Renal pelvis (tissue), 4 donors: ENCODE data around the gene KRT85. TPM values are rescaled to one million over a fixed set of nuclear protein-coding genes. Genes with fewer than 3 reads are reported as not detected.

ENCODE experiments used
- DNase-seq: peaks from one replicate; pipeline ENCODE4 v3.0.0-alpha.2; 2013
- polyA plus RNA-seq, 3 donors: library from polyadenylated mRNA; unstranded; fragments of 120-200 nt; gene quantifications; one replicate each; pipeline ENCODE4 v1.2.1, GENCODE V29; 2013; ENCODE audit not compliant: insufficient read length in 3 of 3

Gene KRT85
- polyA plus RNA-seq, 3 donors: not detected

DNA sequence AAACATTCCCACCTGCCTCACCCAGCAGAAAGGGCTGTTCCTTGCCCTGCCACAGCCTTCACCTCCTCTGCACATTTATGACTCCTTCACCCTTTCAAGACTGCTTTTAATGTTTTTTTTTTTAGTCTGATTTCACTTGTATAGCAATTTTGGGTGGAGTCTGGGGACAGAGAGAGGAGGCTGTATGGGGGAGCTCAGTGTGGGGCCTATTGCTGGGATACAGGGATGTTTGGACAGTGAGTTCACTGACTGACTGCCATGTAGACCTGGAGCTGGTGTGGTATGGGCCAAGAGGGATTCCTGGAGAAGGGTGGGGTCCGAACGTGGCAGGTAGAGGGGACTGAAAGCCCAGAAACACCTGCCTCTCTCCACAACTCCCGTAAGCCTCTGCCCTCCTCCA is 1.9 kb upstream of the KRT85 start:
- DNase-seq: no peak

DNA sequence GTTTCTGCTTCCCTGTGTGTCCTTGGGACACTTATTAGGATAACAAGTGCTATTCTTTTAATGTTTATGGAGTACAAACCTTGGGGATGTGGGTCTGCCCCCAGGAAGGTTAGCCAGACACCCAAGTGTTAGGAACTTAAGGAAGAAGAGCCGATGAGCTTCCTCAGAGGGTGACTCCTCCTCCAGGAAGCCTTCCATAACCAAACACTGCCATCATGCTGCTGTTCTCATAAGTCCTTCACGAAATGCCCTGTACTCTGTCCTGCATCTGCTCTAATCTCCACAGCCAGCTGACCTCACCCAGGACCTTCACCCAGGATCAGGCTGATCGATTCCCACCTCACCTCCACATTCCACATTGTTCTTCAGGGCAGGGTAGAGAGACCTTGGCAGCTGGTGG is 1.2 kb upstream of the KRT85 start:
- DNase-seq: no peak

DNA sequence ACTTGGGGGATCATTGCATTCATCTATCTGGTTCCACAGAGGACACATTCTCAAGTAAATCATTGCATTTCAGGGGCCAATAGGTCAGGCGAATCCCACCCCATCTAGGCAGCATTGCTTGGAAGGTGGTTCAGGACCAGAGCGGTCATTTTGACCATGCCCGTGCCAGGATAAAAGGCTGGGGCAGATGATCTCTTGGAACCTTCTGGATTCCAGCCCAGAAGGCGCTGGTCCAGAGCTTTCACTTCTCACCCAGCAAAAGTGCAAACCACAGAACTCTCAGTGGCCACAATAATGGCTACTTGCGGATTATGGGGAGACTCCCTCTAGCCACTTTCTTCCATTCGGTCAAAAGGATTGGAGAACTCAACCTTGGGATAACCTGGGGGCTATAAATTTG is 595 bp upstream of the KRT85 start:
- DNase-seq: no peak

DNA sequence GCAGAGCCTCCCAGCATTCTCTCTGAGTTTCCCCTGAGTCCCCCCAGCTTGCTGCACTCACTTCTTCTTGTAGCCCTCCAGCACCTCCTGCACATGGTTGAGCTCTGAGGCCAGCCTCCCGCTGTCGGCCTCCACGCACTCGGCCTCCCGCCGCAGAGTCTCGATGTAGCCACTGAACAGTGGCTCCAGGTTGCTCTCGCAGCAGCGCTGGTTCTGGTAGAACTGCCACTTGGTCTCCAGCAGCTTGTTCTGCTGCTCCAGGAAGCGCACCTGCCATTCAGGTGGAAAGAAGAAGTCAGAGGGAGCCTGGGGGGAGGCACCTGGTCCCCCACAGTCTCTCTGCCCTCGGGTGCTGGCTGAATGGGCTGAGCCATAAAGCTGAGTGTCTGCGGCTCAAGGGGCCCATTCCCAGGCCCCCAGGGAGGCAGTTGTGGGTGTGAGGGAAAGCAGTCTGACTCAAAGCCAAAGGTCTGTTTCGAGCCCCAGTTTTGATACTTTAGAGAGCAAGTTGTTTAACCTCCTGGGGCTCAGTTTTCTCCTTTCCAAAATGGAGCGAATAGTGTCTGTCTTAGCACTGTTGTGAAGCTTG is 2.3 kb downstream of the KRT85 start:
- DNase-seq: no peak

DNA sequence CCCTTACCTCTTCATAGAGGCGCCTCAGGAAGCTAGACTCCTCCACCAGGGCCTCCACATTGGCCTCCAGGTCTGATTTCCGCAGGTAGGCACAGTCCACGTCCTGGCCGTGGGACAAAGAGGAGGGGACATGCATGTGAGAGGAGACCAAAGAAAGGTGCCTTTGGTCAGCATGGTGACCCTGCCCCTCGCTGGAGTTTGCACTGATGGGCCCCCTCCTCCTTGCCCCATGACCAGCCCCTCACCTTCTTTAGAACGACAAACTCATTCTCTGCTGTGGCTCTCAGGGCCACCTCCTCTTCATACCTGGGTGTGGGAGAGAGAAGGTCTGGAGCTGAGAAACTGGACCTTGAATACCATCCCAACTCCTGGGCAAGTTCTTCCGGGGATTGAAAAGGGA is 3.2 kb downstream of the KRT85 start:
- DNase-seq: no peak

DNA sequence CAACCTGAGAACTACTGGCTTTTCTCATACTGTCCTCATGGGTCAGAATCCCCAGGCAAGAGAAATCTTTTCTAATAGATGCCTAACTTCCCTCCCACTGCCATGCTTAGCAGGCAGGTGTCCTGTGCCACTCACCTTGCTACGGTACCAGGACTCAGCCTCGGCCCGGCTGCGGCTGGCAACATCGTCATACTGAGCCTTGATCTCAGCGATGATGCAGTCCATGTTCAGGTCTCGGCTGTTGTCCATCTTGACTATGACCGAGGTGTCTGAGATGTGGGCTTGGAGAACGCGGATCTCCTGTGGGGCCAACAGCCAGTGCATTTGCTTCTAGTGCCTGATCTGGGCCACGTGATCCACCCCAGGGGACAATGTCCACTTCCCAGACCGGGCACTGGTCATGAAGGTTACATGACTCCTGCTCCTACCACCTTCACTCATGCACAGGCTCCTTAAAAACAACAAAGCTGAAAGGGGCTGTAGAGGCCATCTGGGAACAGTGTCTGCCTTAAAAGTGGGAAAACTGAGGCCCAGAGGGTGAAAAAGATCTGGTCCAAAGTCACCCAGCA is 4.1 kb downstream of the KRT85 start:
- no peak for DNase-seq

DNA sequence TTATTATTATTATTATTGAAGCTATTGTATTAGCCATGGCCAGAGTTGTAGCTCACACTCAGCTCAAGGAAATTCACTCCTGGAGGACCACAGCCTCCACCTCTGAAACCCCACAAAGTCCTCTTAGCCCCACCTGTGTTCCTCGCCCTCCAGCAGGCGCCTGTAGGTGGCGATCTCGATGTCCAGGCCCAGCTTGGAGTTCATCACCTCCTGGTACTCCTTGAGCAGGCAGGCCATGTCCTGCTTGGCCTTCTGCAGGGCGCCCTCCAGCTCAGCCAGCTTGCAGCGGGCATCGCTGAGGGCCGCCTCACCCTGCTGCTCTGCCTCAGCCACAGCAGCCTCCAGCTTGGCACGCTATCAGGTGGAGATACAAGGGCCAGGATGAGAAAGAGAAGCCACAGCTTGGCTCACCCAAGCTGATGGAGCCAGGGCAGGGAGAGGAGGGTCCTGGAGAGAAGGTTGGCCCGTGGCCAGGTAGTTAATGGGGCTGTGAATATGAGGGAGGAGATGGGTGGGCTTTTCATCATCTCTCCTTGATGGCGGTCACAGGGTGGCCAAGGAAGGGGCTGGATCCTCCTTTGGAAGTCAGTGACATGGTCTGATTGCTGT is 5.1 kb downstream of the KRT85 start:
- DNase-seq: no peak

DNA sequence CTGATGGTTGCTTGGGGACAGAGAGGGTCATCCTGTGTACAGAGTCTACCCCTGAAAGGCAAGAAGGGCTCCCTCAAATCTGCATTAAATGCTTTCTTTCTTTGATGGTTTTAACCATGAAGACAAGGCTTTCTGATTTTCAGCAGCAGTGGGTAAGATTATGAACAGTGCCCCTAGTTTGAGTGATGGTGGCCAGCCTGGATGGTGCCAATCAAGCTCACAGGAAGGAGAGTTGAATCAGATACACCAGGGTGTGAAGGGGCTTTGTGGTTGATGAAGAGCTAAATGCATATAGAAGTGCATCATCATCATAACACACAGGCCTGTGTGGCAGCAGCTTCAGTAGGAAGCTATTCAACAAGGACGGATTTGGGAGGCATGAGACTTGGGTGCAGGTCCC is 5.7 kb downstream of the KRT85 start:
- DNase-seq: no peak

DNA sequence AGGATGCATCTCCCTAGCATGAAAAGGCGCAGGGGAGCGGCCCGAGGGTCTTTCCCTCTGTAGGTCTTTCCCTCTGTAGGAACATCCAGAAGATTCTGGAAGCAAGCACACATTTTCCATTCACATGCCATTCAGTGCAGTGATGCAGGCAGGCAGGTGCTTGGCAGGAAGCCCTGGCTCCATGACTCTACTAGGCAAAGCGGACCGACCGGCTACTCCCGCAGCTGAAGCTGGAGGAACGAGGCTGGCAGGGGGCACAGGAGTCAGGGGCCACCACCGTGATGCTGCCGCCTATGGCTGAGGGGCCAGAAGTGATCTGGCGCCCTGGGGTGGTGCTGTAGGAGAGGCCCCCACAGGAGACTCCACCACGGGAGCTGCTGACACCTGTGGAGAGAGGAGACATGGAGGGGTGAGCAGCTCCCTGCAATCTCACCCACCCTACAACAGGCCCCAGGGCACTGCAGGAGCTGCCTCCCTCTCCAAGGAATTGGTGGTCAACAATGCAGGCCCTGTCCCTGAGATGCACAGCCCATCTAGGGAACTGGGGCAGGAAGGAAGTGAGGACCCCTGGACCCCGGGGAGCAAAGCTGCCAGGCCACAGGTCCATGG is 6.5 kb downstream of the KRT85 start:
- no peak for DNase-seq

DNA sequence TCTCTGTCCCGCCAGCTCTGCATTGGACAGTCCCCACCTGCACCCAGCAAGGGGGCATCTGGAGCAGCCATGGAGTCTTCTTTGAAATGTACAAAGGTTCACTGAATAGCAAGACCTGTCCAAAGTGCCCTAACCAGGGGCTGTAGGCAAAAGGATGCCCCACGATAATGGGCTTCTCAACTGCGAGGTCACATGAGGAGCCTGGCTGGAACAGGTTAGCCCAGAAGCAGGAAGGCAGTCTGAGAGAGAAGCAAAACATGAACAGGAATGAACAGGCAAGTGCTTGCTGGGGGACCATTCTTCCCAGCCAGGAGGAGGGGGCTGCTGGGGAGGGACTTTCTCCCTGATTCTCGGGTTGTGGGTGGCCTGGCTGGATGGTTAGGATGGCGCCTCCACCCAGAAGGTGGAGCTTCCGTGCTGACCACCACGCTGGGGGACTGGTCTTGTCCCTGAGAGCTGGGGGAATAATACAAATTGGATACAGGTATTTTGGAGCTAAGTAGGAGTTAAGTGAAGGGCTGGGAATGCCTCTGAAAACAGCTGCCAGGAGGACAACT is 7.1 kb downstream of the KRT85 start:
- DNase-seq: no peak

DNA sequence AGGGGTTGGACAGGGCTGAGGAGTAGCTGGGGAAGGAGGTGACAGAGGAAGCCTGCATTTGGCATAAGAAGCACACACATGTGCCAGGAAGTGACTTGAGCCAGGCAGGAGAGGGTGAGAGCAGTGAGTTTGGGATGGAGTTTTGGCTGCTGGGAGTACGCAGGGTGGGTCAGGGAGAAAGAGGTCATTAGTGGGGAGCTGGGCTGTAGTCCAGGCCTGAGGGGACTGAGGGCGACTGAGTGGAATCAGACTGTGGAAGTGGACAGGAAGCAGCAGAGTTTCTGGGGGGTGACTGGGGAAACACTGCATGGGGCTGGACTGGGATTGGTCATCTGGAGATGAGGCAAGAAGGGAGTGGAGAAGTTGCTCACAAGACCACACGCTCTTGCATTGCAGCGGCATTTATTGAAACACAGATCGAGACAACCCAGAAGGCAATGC is 7.6 kb downstream of the KRT85 start:
- no peak for DNase-seq

DNA sequence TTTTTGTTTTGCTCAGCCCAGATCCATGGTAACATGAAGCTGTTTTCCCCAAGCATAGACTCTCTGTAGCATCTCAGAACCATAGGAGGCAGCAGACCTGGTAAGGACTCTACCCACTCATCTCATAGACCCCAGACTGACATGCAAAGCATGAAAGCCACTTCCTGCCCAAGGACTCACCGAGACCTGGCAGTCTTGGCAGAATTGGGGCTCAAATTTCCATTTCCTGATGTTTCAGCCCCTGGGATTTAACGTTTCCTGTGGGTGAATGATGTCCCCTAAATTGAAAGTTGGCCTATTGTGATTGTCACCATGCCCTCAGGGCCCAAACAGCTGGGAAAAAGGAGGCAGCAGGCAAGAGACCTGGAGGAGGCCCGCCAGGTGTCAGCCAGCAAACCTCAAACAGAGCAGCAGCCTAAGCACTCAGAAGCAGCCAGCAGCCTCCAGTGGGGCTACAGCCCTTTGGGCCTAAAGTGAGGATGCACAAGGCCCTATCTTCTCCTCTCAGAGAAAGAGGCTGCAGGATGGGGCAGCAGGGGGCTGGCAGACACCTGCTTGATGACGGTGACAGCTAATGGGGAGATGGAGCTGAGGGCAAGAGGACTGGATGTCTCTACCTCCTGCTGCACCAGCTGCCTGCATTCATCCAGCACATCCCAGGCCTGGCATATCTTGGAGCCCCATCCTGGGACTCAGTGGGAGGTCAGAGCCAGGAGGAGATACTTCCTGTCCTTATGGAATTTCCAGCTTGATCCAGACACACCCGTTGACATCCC is 8.5 kb downstream of the KRT85 start:
- no peak for DNase-seq

DNA sequence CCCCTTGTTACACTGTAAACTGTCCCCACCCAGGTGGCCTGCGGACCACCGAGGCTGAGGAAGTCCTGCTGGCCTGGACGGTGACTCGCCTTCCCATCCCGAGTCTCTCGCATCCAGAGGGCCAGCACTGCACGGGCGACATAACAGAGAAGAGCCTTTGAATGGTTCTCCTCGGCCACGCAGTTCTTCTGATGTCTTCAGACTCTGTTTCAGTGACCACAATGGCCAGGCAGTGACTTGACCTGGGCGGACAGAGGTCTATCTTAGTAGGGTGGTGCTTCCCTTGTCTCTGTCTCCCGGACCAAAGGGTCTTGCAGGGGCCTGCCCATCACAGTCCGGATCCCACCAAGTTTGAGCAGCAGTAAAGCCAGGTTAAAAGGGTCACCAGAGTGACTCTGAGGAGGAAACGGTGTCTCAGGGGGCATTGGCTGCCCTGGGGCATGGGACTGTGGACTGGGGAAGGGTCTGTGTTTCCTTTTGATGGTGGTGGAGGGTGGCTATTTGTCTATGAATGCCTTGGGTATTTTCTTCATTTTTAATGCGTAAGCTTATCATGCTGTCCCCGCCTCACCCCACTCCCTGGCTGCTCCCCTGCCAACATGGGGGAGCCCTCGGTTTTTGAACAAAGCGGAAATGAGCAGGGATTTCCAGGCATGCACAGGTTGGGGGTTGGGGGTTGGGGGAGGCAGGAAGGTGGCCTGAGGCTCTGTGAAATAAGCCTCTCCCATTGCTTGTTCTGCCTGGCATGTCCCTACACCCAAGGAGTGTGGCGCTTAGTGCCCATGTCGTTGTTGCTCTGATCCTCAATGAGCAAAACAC is 10.3 kb downstream of the KRT85 start:
- no peak for DNase-seq

DNA sequence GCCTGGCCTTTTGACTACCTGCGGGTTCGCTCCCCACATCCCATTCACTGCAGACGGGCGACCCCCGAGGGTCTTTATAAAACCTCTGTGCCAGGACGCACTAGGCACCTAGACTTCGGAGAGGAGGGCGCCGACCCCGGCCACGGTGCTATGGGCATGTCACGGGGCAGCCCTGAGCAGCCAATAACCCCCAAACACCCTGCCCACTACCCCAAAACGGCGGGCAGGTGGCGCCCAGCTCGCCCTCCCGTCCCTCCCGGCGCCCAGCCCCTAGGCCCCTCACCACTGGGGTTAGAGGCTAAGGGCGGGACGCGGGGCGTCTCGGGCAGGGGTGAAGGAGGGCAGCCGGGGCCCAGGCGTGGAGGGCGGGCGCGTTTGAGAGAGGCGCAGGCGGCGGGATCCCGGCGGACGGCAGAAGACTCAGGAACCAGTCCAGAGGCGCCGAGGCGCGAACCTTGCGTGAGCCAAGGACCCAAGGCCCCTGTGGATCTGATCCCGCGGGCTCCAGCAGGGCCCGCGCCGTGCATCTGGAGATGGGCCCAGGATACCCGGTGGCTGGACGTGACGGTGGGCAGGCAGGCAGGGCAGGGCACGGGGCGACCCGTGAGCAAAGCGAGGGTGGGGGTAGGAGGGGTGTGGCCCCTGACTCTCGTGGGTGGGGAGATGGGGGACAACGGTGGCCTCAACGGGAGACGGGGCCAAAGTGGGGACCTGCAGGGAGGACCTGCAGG is 11.1 kb downstream of the KRT85 start:
- DNase-seq: no peak

DNA sequence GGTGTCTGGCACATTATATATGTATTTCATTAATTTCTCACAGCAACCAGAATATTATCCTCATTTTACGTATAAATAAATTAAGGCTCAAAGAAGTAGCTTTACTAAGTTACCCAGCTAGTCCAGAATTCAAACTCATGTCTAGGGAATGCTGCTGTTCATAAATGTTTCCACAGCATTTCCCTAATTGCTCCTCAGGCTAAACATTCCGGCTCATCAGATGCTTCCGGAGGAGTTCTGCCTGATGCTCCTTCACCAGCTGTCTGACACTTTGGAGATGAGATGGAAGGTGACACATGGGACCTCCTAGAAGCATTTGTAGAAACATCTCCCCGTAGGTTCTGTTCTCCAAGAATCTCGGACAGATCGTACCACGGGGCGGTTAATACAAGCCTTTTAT is 12.1 kb downstream of the KRT85 start:
- no peak for DNase-seq

DNA sequence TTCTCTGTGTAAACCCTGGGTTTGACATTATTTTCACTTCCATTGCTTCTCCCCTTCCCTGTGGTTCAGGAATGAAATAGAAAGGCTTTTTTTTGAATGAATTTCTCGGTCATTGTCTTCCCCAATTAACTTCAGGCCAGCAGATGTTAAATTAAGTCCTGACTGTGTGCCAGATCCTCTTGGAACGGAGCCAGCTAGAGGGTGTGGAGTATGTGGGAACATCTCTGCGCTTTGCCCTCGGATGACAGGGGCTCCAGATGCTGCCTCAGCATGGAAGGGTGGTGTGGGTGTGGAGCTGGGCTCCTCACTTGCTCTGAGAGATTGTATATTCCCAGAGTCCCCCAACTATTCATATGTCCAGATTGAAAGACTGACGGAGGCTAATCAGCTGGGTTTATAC is 13.1 kb downstream of the KRT85 start:
- DNase-seq: no peak

DNA sequence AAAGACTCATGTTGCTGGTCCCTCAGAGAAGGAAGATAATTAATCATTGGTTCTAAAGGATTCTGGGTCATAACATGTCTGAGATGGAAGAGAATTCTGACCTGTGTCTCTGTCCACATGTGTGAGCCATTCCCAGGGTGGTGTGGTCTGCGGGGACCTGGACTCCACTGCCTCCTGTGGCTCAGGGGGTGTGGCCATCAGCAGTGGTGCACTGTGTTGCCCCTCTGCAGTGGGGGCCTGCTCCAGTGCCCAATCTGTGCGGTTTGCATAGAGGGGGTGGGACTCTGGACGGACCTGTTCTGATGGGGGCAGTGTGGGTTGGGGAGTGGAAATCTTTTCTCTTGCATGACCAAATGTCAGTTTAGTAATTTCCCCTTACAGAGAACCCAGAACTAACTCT is 13.5 kb downstream of the KRT85 start:
- no peak for DNase-seq

DNA sequence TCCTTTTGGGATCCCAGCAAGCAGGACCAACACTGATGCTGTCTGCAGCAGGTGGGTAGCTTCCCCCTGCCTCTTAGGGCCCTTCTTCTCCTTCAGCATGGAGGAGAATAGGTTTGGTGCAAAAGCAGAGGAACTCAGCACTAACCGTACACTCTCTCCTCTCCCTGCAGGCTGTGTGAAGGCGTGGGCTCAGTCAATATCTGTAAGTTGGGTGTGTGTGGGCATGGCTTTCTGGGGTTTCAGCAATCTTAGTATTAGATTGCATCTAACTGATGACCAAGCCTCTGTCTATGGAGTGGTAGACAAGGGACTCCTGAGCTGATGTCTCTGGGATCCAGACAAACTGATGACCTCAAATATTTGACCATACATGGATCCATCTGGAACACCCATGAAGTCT is 14.3 kb downstream of the KRT85 start:
- no peak for DNase-seq

DNA sequence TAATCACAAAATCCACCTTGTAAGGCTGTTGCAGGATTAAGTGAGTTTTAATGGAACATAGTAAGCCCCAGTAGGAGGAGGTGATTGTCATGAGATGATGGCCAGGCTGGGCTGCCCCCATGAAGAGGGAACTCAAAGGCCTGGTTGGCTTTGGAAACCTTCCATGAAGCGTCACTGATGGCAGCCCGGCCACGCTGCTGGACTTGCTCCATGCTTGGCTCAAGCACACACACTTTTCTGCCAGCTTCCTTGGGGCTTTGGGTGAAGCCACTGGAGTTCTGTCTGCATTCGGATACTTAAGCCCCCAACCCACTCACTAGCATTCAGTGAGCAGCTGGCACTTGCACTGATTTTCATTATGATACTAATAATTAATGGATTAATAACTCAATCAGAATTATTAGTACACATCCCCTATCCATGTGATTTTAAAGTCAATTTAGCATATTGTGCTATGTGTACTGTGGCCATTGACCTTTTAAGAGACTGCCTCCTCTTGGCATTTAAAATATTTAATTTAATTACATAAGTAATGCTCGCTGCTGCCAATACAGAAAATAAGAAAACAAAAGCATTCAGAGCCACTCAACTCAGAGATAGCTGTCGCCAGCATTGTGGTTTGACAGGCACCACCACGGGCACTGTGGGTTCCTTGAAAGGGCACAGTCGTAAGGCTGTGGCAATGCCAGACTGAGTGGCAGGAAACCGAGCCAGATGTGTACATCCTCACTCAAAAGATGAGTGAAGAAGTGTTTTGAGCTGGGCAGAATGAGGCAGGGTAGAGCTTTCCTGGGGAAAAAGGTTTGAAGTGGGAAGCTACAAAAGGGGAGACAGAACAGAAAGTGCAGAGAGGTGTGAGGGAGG is 15.9 kb downstream of the KRT85 start:
- DNase-seq: no peak

DNA sequence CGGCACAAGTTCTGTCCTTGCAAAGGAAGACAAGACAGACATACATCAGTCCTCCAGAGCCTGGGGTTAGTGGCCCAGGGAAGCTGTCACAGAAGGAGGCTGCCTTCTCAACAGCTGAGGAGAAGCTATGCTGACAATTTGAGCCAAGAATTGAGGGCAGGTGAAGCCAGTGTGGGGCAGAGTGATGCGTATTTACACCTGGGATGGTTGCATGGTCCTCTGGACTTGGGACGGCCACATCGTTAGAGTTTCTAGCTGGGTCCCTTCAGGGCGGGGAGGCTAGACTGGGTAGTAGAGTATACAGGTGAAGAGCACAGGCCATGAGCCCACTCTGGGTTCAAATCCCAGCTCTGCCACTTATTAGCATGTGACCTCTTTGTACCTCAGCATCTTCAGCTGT is 16.5 kb downstream of the KRT85 start:
- no peak for DNase-seq
